G401 (cell line): ENCODE data around the gene ZNF492. TPM values are rescaled to one million over a fixed set of nuclear protein-coding genes. Genes with fewer than 3 reads are reported as not detected.
"Not testable (repeated sequence)": the region's sequence is repeated elsewhere in the genome, so short reads cannot be mapped to it uniquely, and the experiment has no call there.

Source experiments
- DNase-seq: peaks from one replicate; pipeline ENCODE4 v3.0.0-alpha.2; 2015; ENCODE audit warnings: low spot score
- in situ Hi-C: cut with HindIII; loops from 2 replicates; pipeline ENCODE4 v1.10.0; 2016; ENCODE audit warnings: low sequenced_read_pairs, mixed read lengths
- total RNA-seq: library from RNA; depleted of rRNA; stranded (reverse); fragments of >200 nt; shearing (Covaris generic); gene quantifications from 2 replicates; pipeline ENCODE4 v1.2.3, GENCODE V29; 2014

The ZNF492 gene
- total RNA-seq, 1 experiment from 2014 or later, result 1.9 TPM

GRCh38 chr19:22612316-22612715, 21.8 kb upstream of the ZNF492 start:
- in situ Hi-C loops, result no loop called here
- no peak for DNase-seq

DNA sequence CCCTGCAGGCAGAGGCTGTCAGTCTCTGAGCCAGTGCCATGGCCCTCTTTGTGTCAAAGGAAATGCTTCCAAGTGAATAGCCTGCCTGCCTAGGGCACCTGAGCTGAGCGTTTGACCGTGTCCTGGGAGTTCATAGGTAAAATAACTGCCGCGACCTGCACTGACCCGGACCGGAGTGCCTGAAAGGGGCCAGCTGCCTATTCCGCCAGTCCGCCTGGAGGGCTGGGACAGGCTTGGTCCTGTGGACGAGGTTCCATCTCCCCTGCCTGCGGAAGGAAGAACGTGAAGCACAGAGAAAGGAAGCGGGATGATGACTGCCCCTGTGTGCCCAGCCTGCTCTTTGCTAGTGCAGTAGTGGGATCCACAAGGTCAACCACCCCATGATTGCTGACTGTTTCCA, 17.5 kb upstream of the ZNF492 start:
- in situ Hi-C loops, result no loop called here
- DNase-seq, result no peak

DNA sequence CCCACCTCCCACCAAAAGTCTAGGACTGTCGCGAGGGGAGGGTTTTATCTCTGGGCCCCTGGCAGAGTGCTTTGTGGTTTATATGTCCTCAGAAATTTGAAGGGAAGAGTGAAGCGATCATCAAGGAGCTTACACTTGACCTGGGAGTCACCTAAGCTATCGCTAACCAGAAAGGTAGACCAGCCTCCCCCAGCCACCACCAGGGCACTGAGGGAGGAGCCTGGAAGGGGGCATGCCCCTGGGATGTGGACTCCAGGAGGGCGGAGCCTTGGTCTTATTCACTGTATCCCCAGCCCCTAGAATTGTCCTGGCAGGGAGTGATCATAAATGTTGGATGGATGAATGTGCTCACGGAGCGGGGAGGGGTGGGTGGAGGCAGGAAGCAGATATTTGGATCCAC, 16.9 kb upstream of the ZNF492 start:
- in situ Hi-C loops, DNase-seq: not testable (repeated sequence)

DNA sequence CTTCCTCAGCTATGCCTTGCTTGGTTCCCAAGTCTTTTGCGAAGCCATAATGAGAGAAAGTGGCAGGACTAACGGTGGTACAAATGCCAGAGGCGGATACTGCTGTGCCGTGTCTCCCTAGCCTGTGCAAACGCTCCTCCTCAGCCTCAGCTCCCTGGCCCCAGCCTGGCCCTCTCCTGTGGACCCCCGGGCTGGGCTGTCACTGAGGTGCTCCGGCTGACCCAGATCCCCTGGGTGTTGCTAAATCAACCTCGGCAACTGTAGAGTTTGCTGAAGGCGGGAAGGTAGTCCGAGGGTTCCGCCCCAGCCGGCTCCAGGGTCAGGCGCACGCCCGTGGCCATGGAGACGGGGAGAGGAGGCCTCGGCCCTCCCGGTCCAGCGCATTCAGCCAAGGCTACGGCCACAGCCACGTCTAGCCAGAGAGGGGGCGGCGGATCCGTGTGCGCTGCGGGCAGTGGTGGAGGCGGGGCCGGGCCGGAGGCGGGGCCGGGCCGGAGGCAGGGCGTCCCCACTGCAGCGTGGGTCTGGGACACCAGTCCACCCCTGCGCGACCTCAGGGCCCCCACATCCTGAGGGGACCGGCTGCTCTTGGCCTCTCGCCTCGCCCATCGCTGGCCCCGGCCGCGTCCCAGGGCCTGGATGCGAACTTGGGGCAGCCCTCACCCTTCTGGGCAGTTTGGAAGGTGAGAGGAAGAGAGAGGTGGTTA, 16.4 kb upstream of the ZNF492 start:
- no peak for DNase-seq
- in situ Hi-C loops, result no loop called here

DNA sequence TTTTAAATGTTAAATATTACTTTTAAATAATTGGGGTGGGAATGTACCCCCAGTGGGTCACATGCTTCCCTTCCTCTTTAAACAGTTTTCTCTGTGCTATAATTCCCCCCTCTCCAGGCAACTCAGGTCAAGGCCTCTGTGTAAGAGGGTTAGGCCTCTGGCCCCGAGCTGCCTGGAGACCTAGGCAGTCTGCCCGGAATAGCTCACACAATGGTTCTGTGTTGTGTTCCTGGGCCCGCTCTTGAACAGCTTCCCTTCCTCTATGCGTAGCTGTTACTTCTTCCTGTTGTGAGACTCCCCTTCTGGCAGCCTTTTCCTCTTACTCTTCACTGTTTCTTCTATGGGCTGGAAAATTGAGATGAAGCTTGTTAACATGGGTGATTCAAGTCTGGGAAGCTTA, 14.8 kb upstream of the ZNF492 start:
- in situ Hi-C loops, result no loop called here
- DNase-seq, result peak; percentile 1

GRCh38 chr19:22619932-22620331, 14.2 kb upstream of the ZNF492 start:
- in situ Hi-C loops, result no loop called here
- no peak for DNase-seq

GRCh38 chr19:22620401-22620800, 13.7 kb upstream of the ZNF492 start:
- DNase-seq, result no peak
- in situ Hi-C loops, result no loop called here

GRCh38 chr19:22620912-22621311, 13.2 kb upstream of the ZNF492 start:
- in situ Hi-C loops, result no loop called here
- DNase-seq, result no peak

DNA sequence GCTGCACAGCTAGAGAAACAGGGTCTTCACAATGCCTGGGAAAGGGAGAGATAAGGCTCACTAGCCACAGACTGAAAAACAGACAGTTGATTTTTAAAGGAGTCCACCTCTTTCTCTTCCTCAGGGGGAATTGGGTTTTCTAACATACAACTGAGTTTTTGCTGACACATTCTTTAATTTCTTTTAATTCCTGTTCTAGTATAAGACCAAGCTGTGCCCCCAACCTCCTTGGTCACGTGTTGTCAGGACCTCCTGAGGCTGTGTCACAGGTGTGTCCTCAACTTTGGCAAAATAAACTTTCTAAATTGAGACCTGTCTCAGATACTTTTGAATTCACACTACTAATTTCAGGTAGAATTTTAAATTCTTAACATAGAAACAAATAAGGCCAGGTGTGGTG, 12.1 kb upstream of the ZNF492 start:
- in situ Hi-C loops, result no loop called here

GRCh38 chr19:22622901-22623840, 11.0 kb upstream of the ZNF492 start:
- in situ Hi-C loops, result no loop called here
- no peak for DNase-seq

More for the DNA sequence above, 12.1 kb upstream of the ZNF492 start:
- no peak for DNase-seq

GRCh38 chr19:22623841-22624221, 10.3 kb upstream of the ZNF492 start:
- no peak for DNase-seq
- in situ Hi-C loops, result no loop called here

DNA sequence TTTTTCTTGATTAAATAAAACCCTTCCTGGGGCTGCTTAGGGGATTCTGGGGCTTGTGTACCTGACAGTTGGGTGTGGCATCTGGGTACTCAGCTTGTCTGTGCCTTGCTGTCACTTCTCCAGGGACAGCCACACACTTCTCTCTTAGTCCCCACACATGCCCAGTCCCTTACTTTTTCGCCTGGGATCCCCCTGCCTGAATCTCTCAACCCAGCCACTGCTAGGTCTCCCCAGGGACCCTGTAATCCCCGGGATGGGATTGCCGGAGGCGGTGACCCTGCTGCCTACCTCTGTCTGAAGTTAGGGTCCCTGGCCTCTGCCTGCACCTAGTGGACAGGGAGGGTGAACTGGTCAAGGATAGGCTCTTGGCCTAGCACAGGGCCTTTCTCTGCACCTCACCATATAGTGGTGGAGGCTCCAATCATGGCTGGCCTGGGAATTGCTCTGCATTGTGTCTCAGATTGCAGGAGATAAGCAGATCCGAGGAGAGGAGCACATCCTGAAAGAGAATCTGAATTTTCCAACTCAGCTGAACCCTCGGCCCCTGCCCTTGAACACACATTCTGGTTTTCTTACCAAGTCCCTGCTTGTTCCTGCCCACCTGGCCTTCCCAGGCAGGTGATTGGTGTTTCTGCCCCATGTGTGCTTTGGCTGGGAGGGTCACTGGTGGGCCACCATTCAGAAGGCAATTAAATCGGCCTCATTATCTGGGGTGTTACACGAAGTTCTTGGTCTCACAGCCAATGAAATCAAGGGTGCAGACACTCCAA, 8.7 kb upstream of the ZNF492 start:
- in situ Hi-C loops, result no loop called here
- no peak for DNase-seq

DNA sequence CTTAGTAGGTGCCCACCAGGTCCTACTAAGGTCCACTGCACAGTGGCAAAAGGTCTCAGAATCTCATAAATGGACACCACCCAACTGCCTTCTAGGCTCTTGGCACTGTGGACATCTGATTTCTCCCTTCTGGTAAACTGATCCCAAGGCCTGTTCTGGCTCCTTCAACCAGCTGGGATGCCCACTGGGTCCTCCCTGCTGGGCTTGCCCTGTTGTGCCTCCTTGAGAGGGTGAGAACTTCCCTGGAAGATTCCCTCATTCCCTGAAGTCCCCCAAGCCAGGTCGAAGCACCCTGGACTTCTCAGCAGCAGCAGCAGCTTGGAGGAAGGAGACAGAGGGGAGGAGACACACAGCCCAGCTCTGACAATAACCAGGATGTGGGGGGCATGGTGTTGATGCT, 6.6 kb upstream of the ZNF492 start:
- in situ Hi-C loops, result no loop called here
- no peak for DNase-seq

- DNase-seq, result no peak
- in situ Hi-C loops, result no loop called here
Measured at GRCh38 chr19:22628401-22628800, 5.7 kb upstream of the ZNF492 start.

- no peak for DNase-seq
Measured at GRCh38 chr19:22634450-22634827, 315 bp downstream of the ZNF492 start.

GRCh38 chr19:22685493-22685892, 51.4 kb downstream of the ZNF492 start:
- in situ Hi-C loops, DNase-seq: not testable (repeated sequence)

More at GRCh38 chr19:22634450-22634827, 315 bp downstream of the ZNF492 start:
- in situ Hi-C loops, result no loop called here

GRCh38 chr19:22702661-22703060, 68.5 kb downstream of the ZNF492 start:
- DNase-seq, in situ Hi-C loops: not testable (repeated sequence)

DNA sequence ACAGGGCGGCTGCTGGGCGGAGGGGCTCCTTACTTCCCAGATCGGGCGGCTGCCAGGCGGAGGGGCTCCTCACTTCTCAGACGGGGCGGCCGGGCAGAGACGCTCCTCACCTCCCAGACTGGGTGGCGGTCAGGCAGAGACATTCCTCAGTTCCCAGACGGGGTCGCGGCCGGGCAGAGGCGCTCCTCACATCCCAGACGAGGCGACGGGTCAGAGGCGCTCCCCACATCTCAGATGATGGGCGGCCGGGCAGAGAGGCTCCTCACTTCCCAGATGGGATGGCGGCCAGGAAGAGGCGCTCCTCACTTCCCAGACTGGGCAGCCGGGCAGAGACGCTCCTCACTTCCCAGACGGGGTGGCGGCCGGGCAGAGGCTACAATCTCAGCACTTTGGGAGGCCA, 69.0 kb downstream of the ZNF492 start:
- in situ Hi-C loops, DNase-seq: not testable (repeated sequence)

DNA sequence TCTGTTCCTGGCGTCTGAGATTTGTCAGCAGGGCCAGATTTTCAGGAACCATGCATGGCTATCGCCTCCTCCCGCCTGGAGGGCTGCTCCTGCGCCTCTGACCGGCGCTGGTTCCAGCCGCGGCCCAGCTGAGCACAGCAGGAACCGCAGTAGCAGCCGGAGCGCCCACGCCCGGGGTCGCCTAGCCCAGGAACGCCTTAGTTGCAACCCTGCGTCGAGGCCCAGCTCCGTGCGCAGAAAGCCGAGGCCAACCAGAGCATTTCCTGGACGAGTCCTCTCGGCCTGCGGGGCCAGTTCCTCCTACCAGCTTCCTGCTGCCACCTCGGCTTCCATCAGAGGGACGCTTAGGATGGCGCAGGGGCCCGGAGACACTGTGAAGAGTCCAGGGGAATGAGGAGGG, 74.9 kb downstream of the ZNF492 start:
- DNase-seq, result no peak
- in situ Hi-C loops, result no loop called here
